ENCODE results near the gene KRT4.

- TF ChIP-seq CTCF (IDR thresholded peaks at IDR 0.05) (no peak), POLR2A (IDR thresholded peaks at IDR 0.05) (no peak)
Measured at GRCh38 chr12:52798003-52798670, 15.8 kb downstream of the KRT4 start.

All from gastroesophageal sphincter (tissue), 3 donors.